Measurements from ENCODE around the gene MCC.

Gene MCC

DNA sequence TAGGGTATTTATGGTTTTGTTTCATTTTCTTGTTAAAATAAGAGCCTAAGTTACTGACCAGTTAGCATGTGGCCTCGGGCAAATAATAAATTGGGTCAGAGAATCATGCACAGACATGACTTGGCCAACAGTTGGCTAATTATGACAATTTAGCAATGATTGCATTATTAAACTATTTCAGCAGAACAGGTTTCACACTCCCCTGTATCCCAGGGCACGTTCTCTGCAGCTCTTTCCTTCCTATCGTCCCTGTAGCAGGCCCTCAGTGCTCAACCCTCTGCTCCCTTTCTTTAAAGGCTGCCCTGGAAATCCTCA lies 221.4 kb downstream of the MCC start:
- no peak for DNase-seq (ENCODE audit: low spot score)

DNA sequence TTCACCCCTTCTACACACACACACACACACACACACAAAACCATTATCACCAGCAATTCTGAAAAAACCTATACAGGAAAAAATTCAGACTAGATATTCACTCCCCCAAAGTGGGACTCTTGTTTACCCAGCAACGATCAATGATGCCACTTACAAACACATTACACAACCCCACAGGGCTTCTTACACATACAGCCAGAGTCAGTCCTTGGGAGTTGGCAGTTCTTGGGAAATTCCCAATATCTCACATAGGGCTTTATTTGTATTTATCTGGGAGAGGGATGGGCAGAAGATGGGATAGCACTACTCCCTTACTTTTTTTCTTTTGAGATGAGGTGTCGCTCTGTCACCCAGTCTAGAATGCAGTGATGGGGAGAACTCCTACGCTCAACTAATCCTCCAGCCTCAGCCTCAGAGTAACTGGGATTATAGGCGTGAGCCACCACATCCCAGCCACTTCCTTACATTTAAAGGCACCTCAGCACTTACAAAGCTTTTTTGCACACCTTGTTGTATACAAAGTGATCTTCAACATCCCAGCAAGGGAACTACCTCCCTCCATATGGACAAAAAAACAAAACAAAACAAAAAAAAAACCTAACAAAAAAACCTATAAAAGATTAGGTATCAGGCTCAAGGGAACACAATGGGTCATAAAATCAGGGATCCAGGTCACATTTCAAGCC lies 221.9 kb downstream of the MCC start:
- TF ChIP-seq, protein P1, sequence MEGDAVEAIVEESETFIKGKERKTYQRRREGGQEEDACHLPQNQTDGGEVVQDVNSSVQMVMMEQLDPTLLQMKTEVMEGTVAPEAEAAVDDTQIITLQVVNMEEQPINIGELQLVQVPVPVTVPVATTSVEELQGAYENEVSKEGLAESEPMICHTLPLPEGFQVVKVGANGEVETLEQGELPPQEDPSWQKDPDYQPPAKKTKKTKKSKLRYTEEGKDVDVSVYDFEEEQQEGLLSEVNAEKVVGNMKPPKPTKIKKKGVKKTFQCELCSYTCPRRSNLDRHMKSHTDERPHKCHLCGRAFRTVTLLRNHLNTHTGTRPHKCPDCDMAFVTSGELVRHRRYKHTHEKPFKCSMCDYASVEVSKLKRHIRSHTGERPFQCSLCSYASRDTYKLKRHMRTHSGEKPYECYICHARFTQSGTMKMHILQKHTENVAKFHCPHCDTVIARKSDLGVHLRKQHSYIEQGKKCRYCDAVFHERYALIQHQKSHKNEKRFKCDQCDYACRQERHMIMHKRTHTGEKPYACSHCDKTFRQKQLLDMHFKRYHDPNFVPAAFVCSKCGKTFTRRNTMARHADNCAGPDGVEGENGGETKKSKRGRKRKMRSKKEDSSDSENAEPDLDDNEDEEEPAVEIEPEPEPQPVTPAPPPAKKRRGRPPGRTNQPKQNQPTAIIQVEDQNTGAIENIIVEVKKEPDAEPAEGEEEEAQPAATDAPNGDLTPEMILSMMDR (IDR thresholded peaks at IDR 0.05; ENCODE audit: extremely low read depth, missing control alignments), result no peak
- no peak for DNase-seq (ENCODE audit: low spot score)

More for the DNA sequence above, 221.4 kb downstream of the MCC start:
- TF ChIP-seq, protein P1 (IDR thresholded peaks at IDR 0.05; ENCODE audit: extremely low read depth, missing control alignments), result no peak

DNA sequence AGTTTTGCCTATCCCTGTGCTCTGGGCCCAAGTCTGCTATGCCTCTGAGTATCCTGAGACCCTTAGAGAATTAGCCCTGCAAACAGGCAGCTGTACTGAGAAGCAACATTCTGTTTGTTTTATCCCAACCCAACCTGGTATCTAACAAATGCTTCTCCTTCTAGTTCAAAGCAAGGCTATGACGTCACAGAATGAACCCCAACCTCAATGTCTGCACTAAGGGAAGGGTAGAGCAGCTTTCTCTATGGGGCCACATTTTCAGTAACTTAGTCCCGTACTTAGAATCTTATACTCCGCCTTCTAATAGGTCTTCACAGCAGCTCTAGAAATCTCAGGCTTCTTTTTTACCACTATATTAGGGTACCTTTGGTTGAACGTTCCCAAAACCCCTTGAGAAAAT lies 223.1 kb downstream of the MCC start:
- no peak for DNase-seq (ENCODE audit: low spot score)
- TF ChIP-seq, protein P1 (IDR thresholded peaks at IDR 0.05; ENCODE audit: extremely low read depth, missing control alignments), result no peak

DNA sequence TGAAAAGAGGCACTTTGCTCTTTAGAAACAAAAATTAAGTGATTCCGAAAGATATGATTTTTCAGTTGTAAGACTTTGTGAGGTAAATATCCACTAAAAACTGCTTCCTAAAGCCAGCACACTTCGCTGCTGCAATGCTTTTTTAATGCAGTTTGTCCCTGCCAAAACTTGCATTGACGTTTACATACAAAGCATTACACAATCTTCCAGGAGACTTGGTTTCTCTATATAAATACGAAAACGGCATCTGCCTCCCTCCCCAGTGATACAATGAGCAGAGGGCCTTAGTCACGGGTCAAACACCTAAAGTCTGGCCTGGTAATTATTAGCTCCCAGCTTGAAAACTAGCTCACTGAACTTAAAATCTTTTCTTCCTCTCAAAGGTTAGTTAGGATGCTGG lies 224.2 kb downstream of the MCC start:
- no peak for DNase-seq (ENCODE audit: low spot score)
- TF ChIP-seq, protein P1 (IDR thresholded peaks at IDR 0.05; ENCODE audit: extremely low read depth, missing control alignments), result no peak

DNA sequence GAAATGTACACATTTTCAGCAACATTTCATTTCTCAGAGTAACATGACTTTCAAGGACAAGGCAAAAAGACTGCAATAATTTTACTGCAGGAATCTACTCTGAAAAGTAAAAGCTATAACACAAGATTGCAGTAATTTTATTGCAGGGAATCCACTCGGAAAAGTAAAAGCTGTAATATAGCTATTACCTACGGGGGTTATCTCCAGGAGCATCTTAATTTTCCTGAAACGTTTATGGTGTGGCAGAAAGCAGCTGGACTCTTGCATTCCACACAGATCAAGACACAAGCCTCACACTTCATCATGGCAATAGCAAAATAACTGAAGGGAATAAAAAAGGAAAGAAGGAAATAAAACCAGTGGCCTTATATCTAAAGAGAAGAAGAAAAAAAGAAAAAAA lies 224.7 kb downstream of the MCC start:
- no peak for DNase-seq (ENCODE audit: low spot score)
- TF ChIP-seq, protein P1 (IDR thresholded peaks at IDR 0.05; ENCODE audit: extremely low read depth, missing control alignments), result no peak

DNA sequence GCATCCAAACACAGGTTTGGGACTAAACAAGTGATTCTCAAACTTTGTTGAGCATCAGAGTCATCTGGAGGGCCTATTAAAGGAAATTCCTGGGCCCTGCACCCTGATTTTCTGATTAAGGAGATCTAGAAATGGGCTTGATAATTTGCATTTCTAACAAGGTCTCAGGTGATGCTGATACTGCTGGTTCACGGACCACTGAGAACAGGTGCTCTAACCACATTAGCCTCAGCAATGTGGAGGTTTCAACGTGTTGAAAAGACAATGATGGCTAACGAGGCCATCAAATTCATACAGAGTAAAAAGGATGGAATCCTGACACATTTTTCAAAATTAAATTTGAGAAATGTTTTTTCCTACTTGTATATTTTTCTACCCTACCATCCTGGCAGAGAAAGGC lies 225.6 kb downstream of the MCC start:
- no peak for DNase-seq (ENCODE audit: low spot score)
- TF ChIP-seq, protein P1 (IDR thresholded peaks at IDR 0.05; ENCODE audit: extremely low read depth, missing control alignments), result no peak

DNA sequence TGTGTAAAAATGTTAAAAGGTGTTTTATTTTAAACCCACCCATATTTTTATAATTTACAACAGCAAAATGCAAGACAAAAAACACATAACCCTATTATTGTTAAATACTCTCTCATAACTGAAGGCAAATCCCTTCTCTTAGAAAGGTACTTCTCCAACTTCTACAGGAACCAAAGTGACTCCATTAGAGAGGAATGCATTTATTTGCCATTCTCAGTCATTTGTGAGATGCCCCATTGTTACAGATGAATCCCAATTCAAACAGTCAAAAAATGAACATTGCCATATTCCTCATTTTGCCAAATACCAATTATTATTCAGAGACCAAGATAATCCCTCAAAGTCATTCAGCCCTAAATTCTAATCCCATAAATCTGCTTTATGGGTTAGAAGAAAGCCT lies 229.2 kb downstream of the MCC start:
- TF ChIP-seq, protein P1 (IDR thresholded peaks at IDR 0.05; ENCODE audit: extremely low read depth, missing control alignments), result no peak

More for the DNA sequence above, 229.2 kb downstream of the MCC start:
- DNase-seq (ENCODE audit: low spot score), result no peak

Measured in GM20000 (cell line).